SK-N-SH (cell line): Measurements from ENCODE around the gene PTPRD. TPM values are rescaled to one million over a fixed set of nuclear protein-coding genes. Genes with fewer than 3 reads are reported as not detected.

Experiments
- CTCF ChIA-PET: fragments of 300-600, 350-600 bp; formaldehyde crosslinking; extraction: SDS; loops from one replicate; lab custom pipeline; 2021; lab: Yijun Ruan, JAX
- POLR2A ChIA-PET: fragments of 350-600 bp; sonication (Branson Sonifier 250); formaldehyde crosslinking; extraction: SDS; loops from one replicate; lab custom pipeline; 2020; ENCODE audit warnings: antibody characterized with exemption, inconsistent platforms; lab: Yijun Ruan, JAX
- DNase-seq: peaks from one replicate; pipeline ENCODE4 v3.0.0; 2012
- H2AFZ ChIP-seq: fragments of 200-600 bp; sonication (generic); 2 replicates; pipeline ENCODE4 v1.8.1; 2016; ENCODE audit warnings: antibody characterized with exemption, mild to moderate bottlenecking, low read depth
- H3F3A ChIP-seq: fragments of 200-600 bp; sonication (generic); replicated peaks from 2 replicates; pipeline ENCODE3; 2016; ENCODE audit warnings: antibody characterized with exemption, mild to moderate bottlenecking; ENCODE audit not compliant: insufficient read depth
- H3K27ac ChIP-seq, 2 experiments: fragments of 200-500 bp in 1 of 2; fragments of 200-600 bp in 1 of 2; sonication (Bioruptor generic) in 1 of 2; sonication (generic), shearing (Covaris generic) in 1 of 2; 2 replicates each; pipeline versions ENCODE4 v1.5.1 to v1.6.1; 2014 to 2016; ENCODE audit warnings: low read depth in 2 of 2, inconsistent platforms in 1 of 2, low read length in 1 of 2, mild to moderate bottlenecking in 1 of 2, mixed read lengths in 1 of 2
- H3K27me3 ChIP-seq: fragments of 200-600 bp; sonication (generic), shearing (Covaris generic); 2 replicates; pipeline ENCODE4 v1.6.1; 2016; ENCODE audit warnings: mixed run types; ENCODE audit not compliant: insufficient read depth
- H3K36me3 ChIP-seq, 2 experiments: fragments of 200-500 bp in 1 of 2; fragments of 200-600 bp in 1 of 2; sonication (Bioruptor generic) in 1 of 2; sonication (generic) in 1 of 2; replicated peaks in 1 of 2; 2 replicates each; pipeline versions ENCODE3 to v1.5.1; 2014 to 2016; ENCODE audit warnings: low read length in 1 of 2, mild to moderate bottlenecking in 1 of 2; ENCODE audit not compliant: insufficient read depth in 2 of 2, control insufficient read depth in 1 of 2
- H3K4me1 ChIP-seq, 2 experiments: fragments of 200-500 bp in 1 of 2; fragments of 200-600 bp in 1 of 2; sonication (Bioruptor generic) in 1 of 2; sonication (generic), shearing (Covaris generic) in 1 of 2; 2 replicates each; pipeline versions ENCODE4 v1.5.1 to v1.6.1; 2014 to 2016; ENCODE audit warnings: low read depth in 1 of 2, low read length in 1 of 2, mixed run types in 1 of 2; ENCODE audit not compliant: insufficient read depth in 2 of 2, control insufficient read depth in 1 of 2
- H3K4me2 ChIP-seq: fragments of 200-600 bp; sonication (generic), shearing (Covaris generic); 2 replicates; pipeline ENCODE4 v1.6.1; 2017; ENCODE audit warnings: mixed run types
- H3K4me3 ChIP-seq, 2 experiments: fragments of 200-500 bp in 1 of 2; fragments of 200-600 bp in 1 of 2; sonication (Bioruptor generic) in 1 of 2; sonication (generic), shearing (Covaris generic) in 1 of 2; 2 replicates each; pipeline versions ENCODE4 v1.5.1 to v1.8.1; 2014 to 2016; ENCODE audit warnings: low read depth in 2 of 2, inconsistent platforms in 1 of 2, low read length in 1 of 2, mild to moderate bottlenecking in 1 of 2, mixed read lengths in 1 of 2, moderate library complexity in 1 of 2
- H3K79me2 ChIP-seq: fragments of 200-600 bp; sonication (generic); 2 replicates; pipeline ENCODE4 v1.8.1; 2017; ENCODE audit warnings: mild to moderate bottlenecking; ENCODE audit not compliant: insufficient read depth
- H3K9ac ChIP-seq: fragments of 200-600 bp; sonication (generic); 2 replicates; pipeline ENCODE4 v1.6.1; 2017; ENCODE audit warnings: mixed run types
- H3K9me2 ChIP-seq: fragments of 200-600 bp; sonication (generic); 2 replicates; pipeline ENCODE4 v1.6.1; 2017; ENCODE audit warnings: mixed run types
- H3K9me3 ChIP-seq: fragments of 200-600 bp; sonication (generic); 2 replicates; pipeline ENCODE4 v1.6.1; 2017; ENCODE audit warnings: mixed run types, mild to moderate bottlenecking, moderate library complexity
- H4K20me1 ChIP-seq: fragments of 200-600 bp; sonication (generic); 2 replicates; pipeline ENCODE4 v1.6.1; 2017; ENCODE audit warnings: mild to moderate bottlenecking, mixed run types; ENCODE audit not compliant: insufficient read depth
- CTCF ChIP-seq: fragments of 200-600 bp; sonication (generic); IDR thresholded peaks from 2 replicates; pipeline ENCODE4 v1.6.1; 2017; ENCODE audit warnings: antibody characterized with exemption, mild to moderate bottlenecking, moderate library complexity
- ELF1 ChIP-seq: IDR thresholded peaks from 2 replicates; pipeline ENCODE4 v1.4.0; 2012
- EP300 ChIP-seq, 2 experiments: IDR thresholded peaks; 2 replicates each; pipeline versions ENCODE4 v1.4.0 to v1.6.1; 2012; ENCODE audit warnings: borderline replicate concordance in 1 of 2, low read depth in 1 of 2, low read length in 1 of 2
- EZH2phosphoT487 ChIP-seq: fragments of 200-600 bp; sonication (generic); IDR thresholded peaks from 2 replicates; pipeline ENCODE4 v1.6.1; 2017; ENCODE audit warnings: low read depth, mixed run types, mild to moderate bottlenecking, antibody characterized with exemption, moderate library complexity, borderline replicate concordance
- MAX ChIP-seq: IDR thresholded peaks from 2 replicates; pipeline ENCODE4 v1.4.0; 2012; ENCODE audit warnings: low read depth
- MEF2A ChIP-seq: IDR thresholded peaks from 2 replicates; pipeline ENCODE4 v1.4.0; 2012; ENCODE audit warnings: low read depth, borderline replicate concordance
- MXI1 ChIP-seq: IDR thresholded peaks from 2 replicates; pipeline ENCODE4 v1.6.1; 2012; ENCODE audit warnings: mild to moderate bottlenecking, low read depth, low read length, improper control_type of control experiment
- NRF1 ChIP-seq: IDR thresholded peaks from 2 replicates; pipeline ENCODE4 v1.6.1; 2012; ENCODE audit warnings: low read depth, mild to moderate bottlenecking, low read length
- PBX3 ChIP-seq: IDR thresholded peaks from 2 replicates; pipeline ENCODE4; 2012
- POLR2AphosphoS5 ChIP-seq: IDR thresholded peaks from 2 replicates; pipeline ENCODE4 v1.6.1; 2012; ENCODE audit warnings: low read depth, low read length
- RAD21 ChIP-seq: IDR thresholded peaks from 2 replicates; pipeline ENCODE4 v1.6.1; 2012; ENCODE audit warnings: mild to moderate bottlenecking, low read length
- RCOR1 ChIP-seq: fragments of 150-350 bp; IDR thresholded peaks from 2 replicates; pipeline ENCODE4 v1.6.1; 2017; ENCODE audit warnings: antibody characterized with exemption, low read length
- REST ChIP-seq: IDR thresholded peaks from 2 replicates; pipeline ENCODE4 v1.6.1; 2012; ENCODE audit warnings: mild to moderate bottlenecking, low read depth, low read length, moderate library complexity
- RXRA ChIP-seq: IDR thresholded peaks from 2 replicates; pipeline ENCODE4 v1.4.0; 2012; ENCODE audit warnings: low read depth, mild to moderate bottlenecking, borderline replicate concordance
- YY1 ChIP-seq: IDR thresholded peaks from 2 replicates; pipeline ENCODE4 v1.4.0; 2012; ENCODE audit warnings: low read depth, mild to moderate bottlenecking
- ZBTB33 ChIP-seq: IDR thresholded peaks from 2 replicates; pipeline ENCODE4 v1.4.0; 2012; ENCODE audit warnings: low read depth, borderline replicate concordance
- WGBS: methylation state at CpG from one replicate; pipeline ENCODE4 v1.1.6; 2017; ENCODE audit warnings: low lambda C conversion rate; 5-methylcytosine and 5-hydroxymethylcytosine counted together
- polyA plus RNA-seq, 3 experiments: library from polyadenylated mRNA; depleted of rRNA; stranded (reverse); fragments of >200 nt; gene quantifications; 2 replicates each; pipeline ENCODE4 v1.2.3, GENCODE V29; 2012

Gene PTPRD
- polyA plus RNA-seq, 1 of the 3 experiments (the other 2 are of a cell fraction), result 0.15 TPM

GRCh38 chr9:8835291-8835690 is 1777.5 kb downstream of the PTPRD start:
- POLR2A ChIA-PET, result no interaction called here
- Histone ChIP-seq H3K27me3 (no peaks in the 10 kb centered on the region), H3K36me3 (no peaks in the 10 kb centered on the region), H3K4me2 (no peak overlapping the region), H3F3A (no peaks in the 10 kb centered on the region), H4K20me1 (no peaks in the 10 kb centered on the region), H3K9me3 (no peaks in the 10 kb centered on the region), H3K9ac (no peak overlapping the region), H3K4me1 (no peaks in the 10 kb centered on the region), H3K4me3 (no peak overlapping the region), H2AFZ (no peak overlapping the region), H3K79me2 (no peaks in the 10 kb centered on the region), H3K27ac (no peak overlapping the region), H3K9me2 (no peaks in the 10 kb centered on the region)
- WGBS, result 80% methylated on average over 3 of the region's 3 CpGs
- CTCF ChIA-PET, result interaction anchor here (0.6 kb wide), 1 partner anchor 16 kb away, joined by 3 read pairs; no protein-coding TSS in a partner anchor
- DNase-seq, result no peak
- TF ChIP-seq POLR2AphosphoS5 (no peak), RXRA (no peak), PBX3 (no peak), EP300 (IDR thresholded peaks at IDR 0.05; ENCODE audit: borderline replicate concordance in 1 of 2, low read depth in 1 of 2, low read length in 1 of 2) (no peak), RCOR1 (no peak), ELF1 (no peak), MEF2A (no peak), REST (no peak), EZH2phosphoT487 (no peak), MXI1 (no peak), RAD21 (no peak), MAX (no peak), YY1 (no peak), NRF1 (no peak), CTCF (no peak), ZBTB33 (no peak)
